GM21367 (cell line): ENCODE results near the gene RBM38.
"Not testable (repeated sequence)": the region's sequence is repeated elsewhere in the genome, so short reads cannot be mapped to it uniquely, and the experiment has no call there.

ENCODE experiments used
- ATAC-seq: cut with Tn5 transposase; IDR thresholded peaks from one replicate; pipeline ENCODE4 v1.9.1; 2021; ENCODE audit not compliant: unreplicated experiment

The RBM38 gene

DNA sequence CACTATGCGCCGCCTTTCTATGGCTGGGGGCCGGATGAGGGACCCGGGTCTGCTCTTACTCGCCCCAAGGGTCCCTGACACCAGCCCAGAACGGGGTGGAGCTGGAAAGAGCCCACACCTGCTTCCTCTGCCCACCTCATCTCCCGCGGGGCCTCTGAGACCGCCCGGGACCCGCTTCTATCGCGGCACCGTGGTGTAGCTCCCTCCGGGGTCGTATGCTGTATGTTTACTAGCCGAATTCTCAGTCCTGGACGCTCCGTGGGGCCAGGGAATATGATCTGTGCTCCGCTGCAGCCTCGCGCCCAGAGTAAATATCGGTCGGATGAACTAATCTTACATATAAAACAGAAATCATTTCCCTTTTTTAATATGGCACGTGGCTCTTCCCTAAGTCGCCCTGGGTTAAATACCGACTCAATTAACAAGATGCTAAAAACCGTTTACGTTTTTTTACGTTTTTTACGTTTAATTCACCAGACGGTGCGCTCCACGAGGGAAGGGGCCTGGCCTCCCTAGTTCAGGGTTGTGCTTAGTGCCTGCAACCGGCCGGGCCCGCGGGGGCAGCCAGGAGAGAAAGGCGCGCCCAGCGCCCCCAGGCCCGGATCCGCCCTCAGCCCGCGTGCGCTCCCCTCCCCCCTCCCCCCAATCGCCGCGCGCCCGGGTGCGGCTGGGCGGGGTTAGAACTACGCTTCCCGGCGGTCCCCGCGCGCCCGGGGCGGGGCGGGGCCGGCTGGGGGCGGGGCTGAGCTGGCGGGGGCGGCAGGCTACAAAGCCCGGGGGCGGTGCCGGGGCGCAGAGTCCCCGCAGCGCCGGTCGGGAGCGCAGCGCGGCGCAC, at the start of gene RBM38:
Gene RBM38 (plus strand): TSS at position 793 of the 835 bp plus-strand sequence. CDS start 186 bp downstream, outside the sequence.
- ATAC-seq, result peak; percentile 39

DNA sequence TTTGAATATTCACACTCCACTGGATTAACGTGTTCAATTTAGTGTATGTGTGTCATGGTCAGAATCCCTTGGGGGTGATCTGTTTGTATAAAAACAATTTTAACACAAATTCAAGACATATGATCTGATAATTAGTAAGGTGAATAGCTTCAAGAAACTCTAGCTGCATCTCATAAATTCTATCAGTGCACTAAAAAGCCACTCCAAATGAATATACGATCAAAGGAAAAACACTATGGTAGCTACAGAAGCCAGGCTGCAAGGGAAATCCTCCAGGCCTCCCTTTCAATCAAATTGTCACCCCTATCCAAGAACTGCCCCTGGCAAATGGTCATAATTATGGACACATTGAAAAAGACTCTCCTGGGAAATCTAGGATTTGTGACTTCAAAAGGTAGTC, 49.5 kb upstream of the RBM38 start:
- no peak for ATAC-seq

DNA sequence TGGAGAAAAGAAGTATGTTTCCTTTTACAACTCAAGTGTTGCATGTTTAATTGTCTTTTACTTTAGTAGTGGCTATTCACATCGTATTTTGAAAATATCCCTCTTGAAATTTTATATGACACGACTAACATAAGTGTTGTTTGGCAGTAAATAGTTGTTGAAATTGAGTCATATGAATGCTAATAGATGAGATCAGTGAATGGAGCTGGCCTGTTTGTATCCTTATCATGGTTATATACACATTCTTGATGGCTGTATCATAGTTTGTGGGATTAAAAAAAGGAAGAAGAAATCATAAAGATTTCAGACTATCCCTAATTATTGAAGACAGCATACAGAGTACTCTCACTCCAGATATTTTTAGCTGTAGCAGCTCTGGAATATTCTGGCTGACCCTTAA, 48.4 kb upstream of the RBM38 start:
- no peak for ATAC-seq

DNA sequence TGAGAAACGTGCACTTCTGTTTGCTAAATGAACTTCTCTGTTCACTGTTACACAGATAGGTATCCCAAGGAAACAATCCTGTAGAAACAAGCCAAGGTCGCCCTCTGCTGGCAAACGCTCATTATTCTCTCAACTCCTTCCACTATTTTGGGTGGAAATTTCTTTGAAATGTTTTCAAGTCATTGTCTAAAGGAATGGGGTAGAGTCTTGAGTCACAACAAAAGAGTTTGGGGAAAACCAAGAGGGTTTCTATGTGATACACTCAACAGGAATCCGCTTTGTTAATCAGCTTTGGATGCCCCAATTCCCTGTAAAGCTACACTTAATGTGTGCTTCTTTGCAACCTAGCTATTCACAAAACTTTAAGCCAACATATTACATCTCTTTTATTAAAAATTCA, 44.7 kb upstream of the RBM38 start:
- ATAC-seq, result no peak

DNA sequence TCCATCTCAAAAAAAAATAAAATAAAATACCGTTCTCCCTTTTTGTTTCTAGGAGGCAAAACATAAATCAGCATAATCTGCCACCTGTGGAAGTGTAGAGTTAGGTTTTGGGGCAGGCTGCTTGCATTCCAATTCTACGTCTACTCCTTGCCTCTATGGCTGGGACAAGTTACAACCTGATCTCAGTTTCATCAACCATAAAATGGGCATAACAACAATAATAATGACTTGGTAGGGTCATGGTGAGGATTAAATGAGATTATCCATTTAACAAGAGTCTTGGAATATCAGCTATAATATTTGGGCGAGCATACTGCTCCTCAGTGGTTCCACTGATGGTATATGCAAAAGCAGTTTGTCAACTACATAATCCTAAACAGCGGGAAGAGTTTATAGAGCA, 43.8 kb upstream of the RBM38 start:
- ATAC-seq, result no peak

DNA sequence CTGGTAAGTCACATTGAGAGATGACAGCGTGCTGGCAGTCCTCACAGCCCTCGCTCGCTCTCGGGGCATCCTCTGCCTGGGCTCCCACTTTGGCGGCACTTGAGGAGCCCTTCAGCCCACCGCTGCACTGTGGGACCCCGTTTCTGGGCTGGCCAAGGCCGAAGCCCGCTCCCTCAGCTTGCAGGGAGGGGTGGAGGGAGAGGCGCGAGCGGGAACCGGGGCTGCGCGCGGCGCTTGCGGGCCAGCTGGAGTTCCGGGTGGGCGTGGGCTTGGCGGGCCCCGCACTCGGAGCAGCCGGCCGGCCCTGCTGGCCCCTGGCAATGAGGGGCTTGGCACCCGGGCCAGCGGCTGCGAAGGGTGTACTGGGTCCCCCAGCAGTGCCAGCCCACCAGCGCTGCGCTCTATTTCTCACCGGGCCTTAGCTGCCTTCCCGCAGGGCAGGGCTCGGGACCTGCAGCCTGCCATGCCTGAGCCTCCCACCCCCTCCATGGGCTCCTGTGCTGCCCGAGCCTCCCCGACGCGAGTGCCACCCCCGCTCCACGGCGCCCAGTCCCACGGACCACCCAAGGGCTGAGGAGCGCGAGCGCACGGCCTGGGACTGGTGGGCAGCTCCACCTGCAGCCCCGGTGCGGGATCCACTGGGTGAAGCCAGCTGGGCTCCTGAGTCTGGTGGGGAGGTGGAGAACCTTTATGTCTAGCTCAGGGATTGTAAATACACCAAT, 42.8 kb upstream of the RBM38 start:
- not testable (repeated sequence) for ATAC-seq

DNA sequence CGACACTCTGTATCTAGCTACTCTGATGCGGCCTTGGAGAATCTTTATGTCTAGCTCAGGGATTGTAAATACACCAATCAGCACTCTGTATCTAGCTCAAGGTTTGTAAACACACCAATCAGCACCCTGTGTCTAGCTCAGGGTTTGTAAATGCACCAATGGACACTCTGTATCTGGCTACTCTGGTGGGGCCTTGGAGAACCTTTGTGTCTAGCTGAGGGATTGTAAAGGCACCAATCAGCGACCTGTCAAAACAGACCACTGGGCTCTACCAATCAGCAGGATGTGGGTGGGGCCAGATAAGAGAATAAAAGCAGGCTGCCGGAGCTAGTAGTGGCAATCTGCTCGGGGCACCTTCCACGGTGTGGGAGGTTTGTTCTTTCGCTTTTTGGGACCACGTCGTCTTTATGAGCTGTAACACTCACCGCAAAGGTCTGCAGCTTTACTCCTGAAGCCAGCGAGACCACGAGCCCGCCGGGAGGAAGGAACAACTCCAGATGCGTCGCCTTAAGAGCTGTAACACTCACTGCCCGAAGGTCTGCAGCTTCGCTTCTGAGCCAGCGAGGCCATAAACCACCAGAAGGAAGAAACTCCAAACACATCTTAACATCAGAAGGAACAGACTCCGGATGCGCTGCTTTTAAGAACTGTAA, 42.1 kb upstream of the RBM38 start:
- ATAC-seq, result not testable (repeated sequence)

DNA sequence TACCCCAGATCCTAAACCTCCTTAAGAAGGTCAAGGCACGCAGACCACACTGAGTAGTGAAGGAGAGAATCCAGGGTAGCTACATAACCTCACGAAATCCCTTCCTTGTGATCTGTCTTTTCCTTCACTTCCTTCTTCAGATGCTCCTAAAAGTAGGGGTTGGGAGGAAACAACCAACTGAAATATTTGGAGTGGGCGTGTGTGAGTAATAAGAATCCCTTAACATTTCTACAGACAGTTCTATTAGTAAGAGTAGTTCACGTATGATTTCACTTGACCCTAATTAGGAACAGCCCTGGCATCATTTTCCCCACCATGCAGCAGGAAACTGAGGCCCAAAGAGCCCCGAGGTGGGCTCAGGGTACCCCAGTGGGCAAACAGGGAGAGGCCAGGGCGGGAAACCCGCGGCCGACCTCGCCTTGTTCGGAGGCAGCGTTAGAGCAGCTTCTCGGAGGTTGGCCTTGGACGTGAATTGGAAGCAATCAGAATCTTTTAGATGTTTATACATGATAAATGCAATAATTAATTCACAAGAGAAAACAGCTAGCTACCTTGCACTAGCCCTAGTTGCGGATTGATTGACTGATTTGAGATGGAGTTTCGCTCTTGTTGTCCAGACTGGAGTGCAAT, 41.0 kb upstream of the RBM38 start:
- no peak for ATAC-seq

DNA sequence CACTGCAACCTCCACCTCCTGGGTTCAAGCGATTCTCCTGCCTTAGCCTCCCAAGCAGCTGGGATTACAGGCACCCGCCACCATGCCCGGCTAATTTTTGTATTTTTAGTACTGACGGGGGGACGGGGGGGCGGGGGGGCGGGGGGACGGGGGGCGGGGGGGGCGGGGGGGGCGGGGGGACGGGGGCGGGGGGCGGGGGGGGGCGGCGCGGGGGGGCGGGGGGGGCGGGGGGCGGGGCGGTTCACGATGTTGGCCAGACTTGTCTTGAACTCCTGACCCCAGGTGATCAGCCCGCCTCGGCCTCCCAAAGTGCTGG, 40.5 kb upstream of the RBM38 start:
- not testable (repeated sequence) for ATAC-seq

DNA sequence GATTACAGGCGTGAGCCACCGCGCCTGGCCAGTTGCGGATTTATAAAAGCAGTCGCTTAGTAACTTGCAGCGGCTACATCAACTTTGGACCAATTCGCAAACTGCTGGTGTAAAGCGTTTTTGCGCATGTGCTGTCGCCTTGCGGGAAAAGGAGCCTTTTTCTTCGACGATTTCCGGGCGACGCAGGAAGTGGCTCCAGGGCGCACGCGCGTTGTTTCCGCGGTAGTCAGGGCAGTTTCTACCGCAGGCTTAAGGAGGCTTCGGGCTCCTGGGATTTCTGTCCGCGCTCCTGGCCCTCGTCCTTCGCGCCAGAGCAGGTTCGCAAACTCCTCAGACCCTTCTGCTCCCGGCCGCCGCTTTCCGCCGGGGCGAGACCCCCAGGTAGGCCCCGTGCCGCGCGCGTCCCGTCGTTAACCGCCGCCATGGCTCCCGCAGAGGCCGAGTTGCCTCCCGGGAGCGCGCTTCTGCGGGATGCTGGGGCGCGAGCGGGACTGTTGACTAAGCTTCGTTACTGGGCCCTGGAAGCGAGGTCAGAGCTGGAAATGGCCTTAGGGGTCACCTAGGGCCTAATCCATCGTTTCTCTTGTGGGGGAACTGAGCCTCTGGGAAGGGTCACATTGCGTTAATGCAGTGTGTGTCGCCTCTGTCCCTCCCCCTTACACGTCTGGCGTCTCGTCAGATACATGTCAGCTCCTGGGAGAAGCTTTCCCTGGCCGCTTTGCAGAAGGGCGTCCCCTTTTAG, 40.0 kb upstream of the RBM38 start, which contains the start of gene RAE1:
Gene RAE1 (plus strand): TSS at position 214 of the 742 bp plus-strand sequence. CDS start 2,784 bp downstream, outside the sequence.
- ATAC-seq, result peak; percentile 71

DNA sequence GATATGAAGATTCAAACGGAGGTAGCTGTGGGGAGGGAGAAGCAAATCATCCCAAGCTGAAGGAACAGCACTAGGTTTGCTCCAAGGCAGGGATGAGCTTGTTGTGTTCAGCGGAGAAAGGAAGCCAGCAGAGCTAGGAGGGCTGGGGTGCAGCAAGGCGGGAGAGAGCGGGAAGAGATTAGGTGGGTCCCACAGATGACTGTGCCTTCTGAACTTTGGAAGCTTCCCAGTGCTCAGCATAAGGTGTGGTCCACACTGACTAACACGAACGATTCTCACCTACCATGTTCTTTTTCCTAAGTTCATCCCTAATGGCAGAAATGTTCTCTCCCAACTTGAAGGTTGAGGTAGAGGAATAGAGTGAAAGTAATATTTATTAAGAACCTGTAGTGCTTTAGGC, 38.9 kb upstream of the RBM38 start:
- no peak for ATAC-seq

DNA sequence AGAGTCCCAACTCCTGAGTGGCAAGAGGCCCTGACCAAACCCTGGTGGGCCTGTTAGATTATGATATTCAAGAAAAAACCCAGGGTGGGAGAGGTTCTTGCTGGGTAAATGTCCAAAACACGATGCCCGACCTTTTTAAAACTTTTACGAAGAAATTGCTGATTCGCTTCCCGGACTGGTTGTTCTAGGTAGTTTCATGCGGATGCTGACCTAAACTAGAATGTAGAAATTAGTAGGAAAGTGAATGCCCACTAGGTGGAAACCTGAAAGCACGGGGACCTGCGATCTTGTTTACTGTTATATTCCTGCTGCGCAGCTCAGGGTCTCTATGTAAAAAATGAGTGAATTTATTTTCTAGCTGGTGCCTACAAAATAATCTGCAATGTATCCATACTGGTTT, 37.8 kb upstream of the RBM38 start:
- no peak for ATAC-seq

DNA sequence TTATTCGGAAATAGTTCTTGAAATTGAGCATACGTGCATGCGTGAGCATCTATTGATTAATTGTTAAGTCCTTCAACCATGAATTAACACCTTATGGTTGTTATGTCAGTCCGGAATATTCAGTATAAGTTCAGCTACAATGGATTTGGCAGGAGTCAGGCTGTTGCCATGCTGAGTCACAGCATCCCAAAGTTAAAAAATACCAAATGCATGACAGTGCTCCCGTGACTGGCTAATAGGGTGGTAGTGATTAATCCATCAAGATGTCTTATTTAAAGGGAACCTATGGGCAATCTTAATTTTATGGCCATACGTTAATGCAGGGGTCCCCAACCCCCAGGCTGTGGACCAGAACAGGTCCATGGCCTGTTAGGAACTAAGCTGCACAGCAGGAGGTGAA, 29.7 kb upstream of the RBM38 start:
- ATAC-seq, result no peak

DNA sequence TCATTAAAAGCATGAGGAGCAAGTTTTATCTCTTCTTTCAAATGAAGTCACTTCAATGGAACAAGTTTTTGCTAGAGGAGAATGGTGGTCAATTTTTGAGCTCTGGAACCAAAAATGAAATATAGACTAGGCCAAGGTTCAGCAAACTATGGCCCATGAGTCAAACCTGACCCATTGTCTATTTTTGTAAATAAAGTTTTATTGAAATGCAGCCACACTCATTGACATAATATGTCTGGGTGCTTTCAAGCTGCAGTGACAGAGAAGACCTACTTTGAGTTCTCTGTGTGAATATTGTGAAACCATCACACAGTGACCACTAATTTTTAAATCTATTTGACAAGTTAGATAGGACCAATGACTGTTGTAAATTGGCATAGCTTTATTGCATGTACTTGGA, 26.7 kb upstream of the RBM38 start:
- no peak for ATAC-seq

DNA sequence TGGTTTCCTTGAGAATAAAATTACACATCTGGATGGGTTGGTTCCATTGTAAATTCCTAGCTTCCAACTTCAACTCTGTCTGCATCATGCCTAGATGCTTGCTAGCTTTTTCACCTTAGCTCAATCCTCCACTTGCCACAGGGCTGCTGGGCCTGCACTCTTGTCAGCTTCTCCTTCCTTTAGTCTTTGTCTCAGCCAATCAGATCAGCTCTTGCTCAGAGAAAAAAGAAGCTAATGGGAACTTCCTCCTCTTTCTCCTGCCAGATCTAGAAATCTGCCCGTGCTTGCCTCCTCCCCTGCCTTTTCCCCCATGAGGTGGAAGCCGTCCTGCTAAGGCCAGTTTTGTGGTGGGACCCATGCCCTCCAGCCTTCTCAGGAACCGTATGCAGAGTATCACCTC, 21.6 kb upstream of the RBM38 start:
- ATAC-seq, result no peak

DNA sequence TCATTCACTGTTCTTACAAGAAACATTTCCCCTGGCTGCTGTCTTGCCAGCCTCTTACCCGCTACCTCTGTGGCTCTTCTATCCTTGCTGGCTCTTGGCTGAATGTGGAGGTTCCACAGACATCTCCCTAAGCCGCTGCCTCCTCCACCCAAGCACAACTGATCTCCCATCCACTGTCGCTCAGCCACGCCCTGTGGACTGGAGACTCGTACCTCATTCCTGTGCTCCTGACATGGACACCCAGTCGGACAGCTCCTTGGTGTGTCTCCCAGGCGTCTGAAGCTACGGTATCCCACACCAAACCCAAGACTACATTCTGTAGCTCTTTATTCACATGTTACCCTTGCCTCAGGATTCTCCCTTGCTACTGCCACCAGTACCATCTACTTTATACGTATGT, 20.9 kb upstream of the RBM38 start:
- no peak for ATAC-seq

DNA sequence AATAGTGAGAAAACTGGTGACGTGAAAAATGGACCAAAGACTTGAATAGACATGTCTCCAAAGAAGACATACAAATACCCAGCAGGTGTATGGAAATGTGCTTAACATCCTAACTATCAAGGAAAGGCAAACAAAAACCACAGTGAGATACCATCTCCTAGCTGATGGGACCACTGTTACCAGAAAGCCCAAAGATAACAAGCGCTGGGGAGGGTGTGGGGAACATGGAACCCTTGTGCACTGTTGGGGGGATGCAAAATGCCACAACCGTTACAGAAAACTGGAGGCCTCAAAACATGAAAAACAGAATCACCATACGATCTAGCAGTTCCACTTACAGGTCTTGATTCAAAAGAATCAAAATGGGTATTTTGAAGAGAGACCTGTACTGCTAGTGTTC, 19.8 kb upstream of the RBM38 start:
- ATAC-seq, result no peak

DNA sequence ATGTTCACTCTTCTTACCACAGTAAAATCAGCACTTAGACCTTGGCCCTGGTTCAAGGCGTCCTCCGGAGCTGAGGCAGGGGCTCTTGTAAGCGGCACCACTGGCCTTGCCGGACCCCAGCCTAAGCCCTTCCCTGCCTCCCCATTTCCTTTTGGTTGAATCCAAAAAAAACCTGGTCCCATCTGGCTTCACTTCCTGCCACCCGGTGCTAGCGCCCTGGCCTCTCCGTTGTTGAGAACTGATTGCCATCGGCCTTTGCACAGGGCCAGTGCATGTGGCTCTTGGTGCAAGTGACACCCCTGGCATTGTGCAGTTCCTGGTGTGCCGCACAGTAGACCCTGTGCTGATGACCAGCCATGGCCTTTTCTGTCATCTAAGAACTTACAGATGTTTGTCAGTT, 19.0 kb upstream of the RBM38 start:
- ATAC-seq, result no peak

DNA sequence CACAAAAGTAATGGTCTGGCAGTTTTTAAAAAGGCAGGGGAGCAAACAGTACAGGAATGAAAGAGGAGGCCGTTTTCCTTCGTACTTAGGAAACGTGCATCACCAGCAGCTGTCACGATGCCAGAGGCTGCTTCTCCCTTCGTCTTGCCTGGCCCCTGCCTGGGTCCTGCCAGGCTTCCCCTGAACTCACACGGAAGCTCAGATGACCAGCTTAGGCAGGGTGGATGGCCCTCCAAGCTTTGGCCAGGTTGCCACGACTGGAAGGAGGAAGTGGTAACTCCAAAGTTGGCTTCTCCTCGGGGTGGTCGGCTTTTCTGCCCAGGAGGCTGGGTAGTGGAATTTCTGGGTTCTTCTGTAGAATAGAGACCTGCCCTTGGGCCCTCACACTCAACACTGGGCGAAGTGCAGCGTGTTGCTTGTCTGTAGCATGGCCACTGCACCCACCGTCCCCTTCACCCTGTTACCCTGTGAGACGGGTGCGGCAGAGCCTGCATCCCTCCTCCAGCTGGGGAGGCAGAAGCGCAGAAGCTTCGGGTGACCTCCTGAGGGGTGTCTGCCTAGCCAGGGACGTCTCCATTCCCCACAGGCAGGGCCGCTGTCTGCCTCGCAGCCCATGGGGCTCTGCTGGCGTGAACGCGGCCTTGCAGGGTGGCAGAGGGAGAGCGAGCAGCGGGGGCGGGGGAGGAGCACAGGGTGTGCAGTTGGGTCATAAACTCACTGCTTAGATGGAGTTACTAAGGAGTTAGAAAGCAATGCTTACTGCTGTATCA, 18.4 kb upstream of the RBM38 start:
- ATAC-seq, result no peak

DNA sequence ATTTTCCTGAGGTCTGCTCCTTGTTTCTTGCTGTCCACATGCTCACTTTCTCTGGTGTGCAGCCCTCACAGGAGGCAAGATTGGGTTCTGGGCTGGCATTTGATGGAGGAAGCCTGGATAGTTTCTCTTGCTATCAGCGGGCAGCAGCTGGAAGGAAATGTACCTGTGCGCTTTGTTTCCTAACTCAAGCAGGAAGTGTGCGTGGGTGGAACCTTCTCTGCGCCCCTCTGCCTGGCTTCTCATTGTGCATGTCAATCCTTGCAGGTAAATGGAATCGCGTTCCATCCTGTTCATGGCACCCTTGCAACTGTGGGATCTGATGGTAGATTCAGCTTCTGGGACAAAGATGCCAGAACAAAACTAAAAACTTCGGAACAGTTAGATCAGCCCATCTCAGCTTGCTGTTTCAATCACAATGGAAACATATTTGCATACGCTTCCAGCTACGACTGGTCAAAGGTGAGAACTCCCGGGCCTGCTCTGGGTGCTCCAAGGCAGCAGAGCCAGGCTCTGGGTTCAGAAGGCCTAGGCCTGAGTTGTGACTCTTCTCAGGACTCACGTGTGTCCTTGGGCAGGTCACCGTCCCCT, 16.8 kb upstream of the RBM38 start:
- no peak for ATAC-seq
